Hepatocyte (in vitro differentiated cells): ENCODE results near the gene RPL36AL.

Experiments used
- CTCF ChIP-seq: fragments of 200-600 bp; sonication (generic); IDR thresholded peaks from 2 replicates; pipeline ENCODE4 v1.5.1; 2016; ENCODE audit warnings: antibody characterized with exemption, mild to moderate bottlenecking; ENCODE audit not compliant: poor library complexity
- EZH2 ChIP-seq: fragments of 200-600 bp; sonication (generic); IDR thresholded peaks from 2 replicates; pipeline ENCODE4 v1.6.1; 2016; ENCODE audit warnings: antibody characterized with exemption, mild to moderate bottlenecking, borderline replicate concordance
- EZH2phosphoT487 ChIP-seq: fragments of 200-600 bp; sonication (generic); IDR thresholded peaks from one replicate; pipeline ENCODE4 v1.6.1; 2018; ENCODE audit warnings: antibody characterized with exemption, mild to moderate bottlenecking, low read depth, moderate library complexity; ENCODE audit not compliant: unreplicated experiment, severe bottlenecking

GRCh38 chr14:49581209-49582112 lies 39.0 kb downstream of the RPL36AL start:
- TF ChIP-seq CTCF: no peak
- no peak for TF ChIP-seq EZH2
- no peak for TF ChIP-seq EZH2phosphoT487
